Measurements from ENCODE around the gene ZSCAN12.

- no peak for TF ChIP-seq POLR2A (IDR thresholded peaks at IDR 0.05)
- TF ChIP-seq CTCF (IDR thresholded peaks at IDR 0.05) = no peak
- no peak for TF ChIP-seq POLR2AphosphoS5 (IDR thresholded peaks at IDR 0.05)
- no peak for TF ChIP-seq EP300 (IDR thresholded peaks at IDR 0.05)
These were observed 8.7 kb upstream of the ZSCAN12 start for GRCh38 chr6:28408076-28408802.

Measured in suprapubic skin (tissue), 4 donors.